NCI-H524 (cell line): ENCODE measurements around the gene LILRA6.

ENCODE experiments used
- DNase-seq, 2 experiments: peaks; one replicate each; lab custom pipeline; 2025; lab: John Stamatoyannopoulos, UW

LILRA6 gene

DNA sequence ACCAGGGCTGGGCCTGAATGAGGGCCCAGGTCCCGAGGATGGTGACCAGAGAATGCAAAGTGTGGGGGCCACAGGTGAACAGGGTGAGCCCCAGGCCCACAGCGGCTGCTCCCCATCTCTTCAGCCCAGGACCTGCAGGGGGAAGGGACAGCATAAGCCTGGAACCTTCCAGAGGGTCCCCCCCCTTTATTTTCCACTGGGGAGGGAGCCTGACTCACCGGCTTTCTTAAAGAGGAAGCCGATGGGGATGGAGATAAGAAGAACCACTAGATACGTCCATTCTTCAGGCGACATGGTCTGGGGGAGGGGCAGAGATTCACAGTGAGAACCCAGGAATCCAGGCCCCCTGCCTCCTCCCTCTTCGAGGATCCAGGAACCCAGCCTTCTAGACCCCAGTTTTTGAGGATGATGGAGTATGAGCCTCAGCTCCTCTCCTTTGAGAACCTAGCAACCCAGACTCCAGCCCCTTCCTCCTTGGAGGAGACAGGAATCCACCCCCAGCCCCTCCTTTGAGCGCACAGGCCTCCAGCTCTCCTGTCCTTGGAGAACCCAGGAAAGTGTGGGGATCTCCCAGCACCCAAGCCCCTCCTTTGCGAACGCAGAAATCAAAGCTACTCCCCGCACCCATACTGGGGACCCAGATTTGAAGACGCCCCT is 54.2 kb downstream of the LILRA6 start:
- peak in 1 of 2 experiments; percentile 29 for DNase-seq

DNA sequence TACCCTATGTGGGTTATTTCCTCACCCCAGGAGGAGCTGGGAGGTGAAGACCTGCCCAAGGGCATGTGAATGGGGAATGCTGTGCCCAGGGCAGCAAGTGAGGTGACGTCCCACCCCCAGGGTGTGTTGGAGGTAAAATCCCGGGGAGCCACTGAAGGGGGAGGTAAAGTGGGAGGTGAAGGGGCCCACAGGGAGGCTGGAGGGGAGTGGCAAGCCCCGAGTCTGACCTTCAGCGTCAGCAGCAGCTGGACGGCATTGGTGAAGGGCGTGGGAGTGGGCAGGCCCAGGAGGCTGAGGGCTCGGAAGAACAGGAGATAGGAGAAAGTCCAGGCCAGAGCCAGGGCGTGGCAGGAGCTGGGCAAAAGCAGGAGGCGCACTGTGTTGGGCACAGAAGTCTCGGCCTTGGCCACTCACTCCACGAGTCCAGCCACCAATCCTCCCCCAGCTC is 55.6 kb downstream of the LILRA6 start:
- DNase-seq, result no peak
